HG03039 (cell line): ENCODE data around the gene SEC24C.
A peak's percentile ranks its signal among the peaks of the same experiment; 100 is the strongest.
"Not testable (repeated sequence)": the region's sequence is repeated elsewhere in the genome, so short reads cannot be mapped to it uniquely, and the experiment has no call there.

Experiments
- ATAC-seq: cut with Tn5 transposase; IDR thresholded peaks from one replicate; pipeline ENCODE4 v1.9.1; 2021; ENCODE audit warnings: mild to moderate bottlenecking, moderate library complexity; ENCODE audit not compliant: unreplicated experiment

SEC24C gene

GRCh38 chr10:73731588-73732375, 12.4 kb upstream of the SEC24C start:
- ATAC-seq = no peak

- no peak for ATAC-seq
These were observed 11.7 kb upstream of the SEC24C start for GRCh38 chr10:73732426-73732825.

- ATAC-seq = no peak
These were observed 11.1 kb upstream of the SEC24C start for GRCh38 chr10:73732931-73733623.

GRCh38 chr10:73734028-73734720, 10.0 kb upstream of the SEC24C start:
- ATAC-seq = no peak

- no peak for ATAC-seq
These were observed 9.3 kb upstream of the SEC24C start for GRCh38 chr10:73734796-73735305.

GRCh38 chr10:73740501-73741254, 3.5 kb upstream of the SEC24C start:
- not testable (repeated sequence) for ATAC-seq

- ATAC-seq = no peak
These were observed 1.8 kb upstream of the SEC24C start for GRCh38 chr10:73742454-73742734.

- ATAC-seq = no peak
These were observed 756 bp upstream of the SEC24C start for GRCh38 chr10:73743327-73743904.

GRCh38 chr10:73744664-73744975, 448 bp downstream of the SEC24C start:
- peak; percentile 22 for ATAC-seq

GRCh38 chr10:73746721-73747120, 2.5 kb downstream of the SEC24C start:
- ATAC-seq = no peak

GRCh38 chr10:73750819-73751218, 6.6 kb downstream of the SEC24C start:
- no peak for ATAC-seq

- ATAC-seq = no peak
These were observed 12.0 kb downstream of the SEC24C start for GRCh38 chr10:73756183-73756582.

- ATAC-seq = no peak
These were observed 14.7 kb downstream of the SEC24C start for GRCh38 chr10:73758704-73759511.

GRCh38 chr10:73759512-73760115, 15.4 kb downstream of the SEC24C start:
- no peak for ATAC-seq

GRCh38 chr10:73761781-73762180, 17.6 kb downstream of the SEC24C start:
- ATAC-seq = no peak

- ATAC-seq = peak; percentile 44
These were observed 18.7 kb downstream of the SEC24C start for GRCh38 chr10:73762915-73763314.

GRCh38 chr10:73763343-73763742, 19.2 kb downstream of the SEC24C start:
- no peak for ATAC-seq

- ATAC-seq = no peak
These were observed 20.9 kb downstream of the SEC24C start for GRCh38 chr10:73765066-73765465.

- no peak for ATAC-seq
These were observed 24.7 kb downstream of the SEC24C start for GRCh38 chr10:73768881-73769280.

- no peak for ATAC-seq
These were observed 25.2 kb downstream of the SEC24C start for GRCh38 chr10:73769396-73769795.
